Measurements from ENCODE around the gene IFNA13.

DNA sequence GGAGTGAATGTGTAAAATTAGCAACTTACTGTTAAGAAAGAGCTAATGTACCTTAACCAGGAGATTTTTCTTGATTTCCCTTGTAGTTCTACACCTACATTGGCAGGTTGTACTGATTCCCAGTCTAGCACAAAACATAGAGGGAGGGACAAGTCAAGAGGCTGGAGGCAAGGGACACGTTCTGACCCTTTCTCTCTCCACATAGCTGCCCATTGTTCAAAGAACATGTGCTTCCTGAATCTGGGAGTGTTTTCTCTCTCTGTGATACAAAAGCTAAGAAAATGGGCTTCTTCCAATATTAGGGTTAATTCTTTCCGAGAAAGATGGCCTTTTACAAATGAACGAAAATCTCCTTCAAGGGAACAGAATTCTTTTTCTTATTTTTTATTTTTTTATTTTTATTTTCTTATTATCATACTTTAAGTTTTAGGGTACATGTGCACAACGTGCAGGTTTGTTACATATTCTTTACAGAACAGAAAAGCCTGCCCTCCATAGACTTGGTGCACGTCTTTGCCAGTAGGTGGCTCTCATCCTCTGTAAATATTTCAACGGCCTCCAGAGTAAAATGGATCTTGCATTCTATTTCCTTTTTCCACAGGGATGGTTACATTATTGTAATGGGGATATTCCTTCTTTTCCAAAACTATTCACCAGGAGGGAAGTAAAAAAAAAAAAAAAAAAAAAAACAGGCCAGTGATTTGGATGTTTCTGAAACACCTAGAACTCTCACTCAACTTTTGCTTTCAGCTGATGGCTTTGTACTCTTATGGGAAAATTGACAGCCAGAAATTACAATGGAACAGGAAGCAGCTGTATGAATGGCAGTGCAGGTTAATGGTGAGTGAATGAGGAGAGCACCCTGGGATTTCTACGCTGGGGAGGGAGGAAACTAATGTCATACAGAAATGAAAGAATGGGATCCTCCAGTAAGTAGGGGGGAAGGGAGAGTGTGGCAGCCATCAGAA is 49.6 kb downstream of the IFNA13 start:
- TF ChIP-seq POLR2AphosphoS5 (IDR thresholded peaks at IDR 0.05; ENCODE audit: low read depth, low read length) (no peak), POLR2A (IDR thresholded peaks at IDR 0.05; ENCODE audit: low read depth, low read length) (no peak)

Measured in GM12892 (cell line).